Natural killer cell (primary cell): ENCODE measurements around the gene MOV10L1. TPM values are rescaled to one million over a fixed set of nuclear protein-coding genes. Genes with fewer than 3 reads are reported as not detected.

Experiments
- ATAC-seq, 3 donors: fragments of 150-1000 bp in 2 of 3; fragments of 200-7000 bp in 1 of 3; cut with Tn5 transposase; 1 replicate in 1 of 3; 2 replicates in 2 of 3; pipeline ENCODE4 v1.10.0; 2021; ENCODE audit warnings: mild to moderate bottlenecking in 2 of 3, moderate library complexity in 2 of 3
- DNase-seq, 2 donors: peaks; one replicate each; pipeline versions ENCODE4 v3.0.0 to v3.0.0-alpha.2; 2013 to 2021; ENCODE audit warnings: mixed read lengths in 1 of 2
- H3K27ac ChIP-seq: one replicate; pipeline ENCODE4 v1.5.1; 2013; ENCODE audit warnings: mild to moderate bottlenecking, low read length
- H3K27me3 ChIP-seq: one replicate; pipeline ENCODE4 v1.6.1; 2013; ENCODE audit warnings: low read length; ENCODE audit not compliant: control insufficient read depth, insufficient read depth
- H3K36me3 ChIP-seq: one replicate; pipeline ENCODE4 v1.6.1; 2013; ENCODE audit warnings: low read length; ENCODE audit not compliant: control insufficient read depth, insufficient read depth
- H3K4me1 ChIP-seq: one replicate; pipeline ENCODE4 v1.6.1; 2013; ENCODE audit warnings: low read length; ENCODE audit not compliant: control insufficient read depth, insufficient read depth
- H3K4me3 ChIP-seq: one replicate; pipeline ENCODE4 v1.5.1; 2013; ENCODE audit warnings: low read length
- H3K9me3 ChIP-seq: one replicate; pipeline ENCODE4 v1.6.1; 2013; ENCODE audit warnings: low read length; ENCODE audit not compliant: control insufficient read depth, insufficient read depth
- H3K27ac Mint-ChIP-seq, 2 donors: one replicate each; pipeline ENCODE4 v1.8.0; 2022; ENCODE audit warnings: mild to moderate bottlenecking in 2 of 2, mixed read lengths in 2 of 2, moderate library complexity in 1 of 2
- H3K27me3 Mint-ChIP-seq, 2 donors: one replicate each; pipeline ENCODE4 v1.8.0; 2022; ENCODE audit warnings: low read depth in 2 of 2, mixed read lengths in 2 of 2
- H3K36me3 Mint-ChIP-seq: one replicate; pipeline ENCODE4 v1.8.0; 2022; ENCODE audit warnings: mixed read lengths
- H3K4me1 Mint-ChIP-seq, 2 donors: one replicate each; pipeline ENCODE4 v1.8.0; 2022; ENCODE audit warnings: mixed read lengths in 2 of 2
- H3K4me3 Mint-ChIP-seq: one replicate; pipeline ENCODE4 v1.8.0; 2022; ENCODE audit warnings: mild to moderate bottlenecking, moderate library complexity, mixed read lengths
- H3K9me3 Mint-ChIP-seq, 2 donors: one replicate each; pipeline ENCODE4 v1.8.0; 2022; ENCODE audit warnings: mixed read lengths in 2 of 2
- CTCF ChIP-seq: fragments of 200-600 bp; IDR thresholded peaks from one replicate; pipeline ENCODE4 v1.8.0; 2022; ENCODE audit warnings: antibody characterized with exemption
- WGBS: methylation state at CpG from one replicate; pipeline ENCODE4 v1.1.7; 2013; ENCODE audit warnings: missing lambda C conversion rate; ENCODE audit not compliant: insufficient coverage; 5-methylcytosine and 5-hydroxymethylcytosine counted together
- intact Hi-C: fragments of 100-400 bp; cut with micrococcal nuclease; formaldehyde crosslinking; loops from one replicate; pipeline ENCODE4 v1.14.2; 2022
- total RNA-seq, 4 donors: library from RNA; stranded (reverse); fragments of 120-200 nt in 1 of 4; gene quantifications; one replicate each; pipeline versions ENCODE4 v1.2.3 to v1.2.4, GENCODE V29; 2013 to 2022

Gene MOV10L1
- total RNA-seq, 3 donors from 2014 or later (not counting 1 experiment from before 2014, with no cell fraction given) = 1.0 to 1.7 TPM; not detected in 1

- intact Hi-C loops = loop anchor here (2.0 kb wide), 1 partner anchor 278 kb away; no protein-coding TSS in a partner anchor
- Mint-ChIP-seq H3K4me3 (no peak overlapping the region), H3K27me3 (no peaks in the 10 kb centered on the region), H3K27ac (no peak overlapping the region), H3K4me1 (peaks cover 20 to 21% of the 10 kb centered on the region in 2 donors), H3K36me3 (no peaks in the 10 kb centered on the region), H3K9me3 (no peaks in the 10 kb centered on the region)
- Histone ChIP-seq H3K9me3 (no peaks in the 10 kb centered on the region), H3K4me3 (no peak overlapping the region), H3K4me1 (peaks cover 18% of the 10 kb centered on the region), H3K36me3 (peaks cover 36% of the 10 kb centered on the region), H3K27ac (no peak overlapping the region), H3K27me3 (no peaks in the 10 kb centered on the region)
- ATAC-seq (no peak), DNase-seq (no peak)
- TF ChIP-seq CTCF = no peak
- 93% methylated on average over 22 of the region's 22 CpGs for WGBS
Observed at GRCh38 chr22:50208430-50208938, 118.7 kb downstream of the MOV10L1 start.

GRCh38 chr22:50208939-50209892 lies 119.4 kb downstream of the MOV10L1 start:
- Histone ChIP-seq H3K27ac (no peak overlapping the region), H3K9me3 (no peaks in the 10 kb centered on the region), H3K36me3 (peaks cover 38% of the 10 kb centered on the region), H3K27me3 (no peaks in the 10 kb centered on the region), H3K4me3 (no peak overlapping the region), H3K4me1 (peaks cover 18% of the 10 kb centered on the region)
- ATAC-seq (peak; percentile 19 to 42 (median 33)), DNase-seq (no peak)
- H3K36me3 Mint-ChIP-seq = no peaks in the 10 kb centered on the region
- TF ChIP-seq CTCF = no peak
- peaks cover 15 to 16% of the 10 kb centered on the region in 2 donors for H3K4me1 Mint-ChIP-seq
- H3K4me3 Mint-ChIP-seq = no peak overlapping the region
- H3K9me3 Mint-ChIP-seq = no peaks in the 10 kb centered on the region
- peak overlapping the region; percentile 38 to 70 for H3K27ac Mint-ChIP-seq
- no peaks in the 10 kb centered on the region for H3K27me3 Mint-ChIP-seq
- intact Hi-C loops = loop anchor here (1.0 to 2.0 kb wide), 2 partner anchors 60 to 278 kb away; no protein-coding TSS in a partner anchor
- WGBS = 87% methylated on average over 31 of the region's 31 CpGs

- peak; percentile 72 to 90 for DNase-seq
- peak; percentile 80 to 94 (median 83) for ATAC-seq
- no peaks in the 10 kb centered on the region for H3K27me3 Mint-ChIP-seq
- WGBS = 67% methylated on average over 20 of the region's 20 CpGs
- H3K4me3 Mint-ChIP-seq = no peak overlapping the region
- H3K27ac ChIP-seq = no peak overlapping the region
- TF ChIP-seq CTCF = peak; percentile 73
- intact Hi-C loops = loop anchor here (1.0 to 2.0 kb wide), 2 partner anchors 61 to 279 kb away; no protein-coding TSS in a partner anchor
- H3K9me3 ChIP-seq = no peaks in the 10 kb centered on the region
- H3K4me3 ChIP-seq = no peak overlapping the region
- H3K36me3 Mint-ChIP-seq = no peaks in the 10 kb centered on the region
- H3K4me1 ChIP-seq = peaks cover 16% of the 10 kb centered on the region
- peaks cover 14% of the 10 kb centered on the region in 2 donors for H3K4me1 Mint-ChIP-seq
- H3K27ac Mint-ChIP-seq = peak overlapping the region; percentile 38 to 70
- no peaks in the 10 kb centered on the region for H3K9me3 Mint-ChIP-seq
- H3K27me3 ChIP-seq = no peaks in the 10 kb centered on the region
- peaks cover 40% of the 10 kb centered on the region for H3K36me3 ChIP-seq
Observed at GRCh38 chr22:50209893-50210292, 120.1 kb downstream of the MOV10L1 start.
